GM20431 (cell line): ENCODE results near the gene ZNF423.

Experiments used
- in situ Hi-C: fragments of 300-500 bp; cut with MseI, MboI; formaldehyde crosslinking; loops from one replicate; pipeline ENCODE4 v1.15.0; 2020; ENCODE audit warnings: low sequenced_read_pairs; ENCODE audit not compliant: unreplicated experiment

ZNF423 gene

DNA sequence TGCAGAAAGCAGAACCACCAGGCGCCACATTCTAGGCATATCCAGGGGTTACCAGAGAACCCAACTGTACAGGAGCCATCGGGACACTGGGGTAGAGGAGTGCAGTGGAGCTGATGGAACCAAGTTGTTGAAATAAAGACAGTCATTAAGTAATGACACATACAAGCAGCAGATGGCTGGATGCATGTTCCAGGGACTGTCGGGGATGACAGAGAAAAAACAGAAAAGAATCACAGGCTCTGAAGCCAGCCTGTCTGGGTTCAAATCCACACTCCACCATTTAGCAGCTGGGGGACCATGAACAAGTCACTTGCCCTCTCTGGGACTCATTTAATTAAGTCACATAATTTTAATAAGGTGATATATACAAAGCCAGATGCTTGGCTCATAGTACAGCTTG, 117.1 kb downstream of the ZNF423 start:
- in situ Hi-C loops: no loop called here

DNA sequence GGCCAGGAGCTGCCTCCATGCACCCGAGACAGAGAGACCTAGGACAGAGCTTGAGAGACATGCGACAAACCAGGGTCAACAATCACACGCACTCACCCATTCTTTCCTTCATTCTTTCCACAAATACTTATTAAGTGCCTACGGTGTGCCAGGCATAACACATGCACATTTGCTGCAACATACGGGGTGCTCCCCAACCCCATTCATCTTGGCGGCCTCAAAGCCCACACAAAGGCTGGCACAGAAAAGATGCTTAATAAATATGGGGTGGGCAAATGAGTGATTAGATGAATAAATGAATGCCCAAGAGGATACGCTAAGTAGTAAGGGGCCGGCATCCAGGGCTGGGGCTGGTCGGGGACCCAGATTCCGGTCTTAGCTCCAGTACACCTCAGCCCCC, 117.9 kb downstream of the ZNF423 start:
- in situ Hi-C loops: no loop called here

DNA sequence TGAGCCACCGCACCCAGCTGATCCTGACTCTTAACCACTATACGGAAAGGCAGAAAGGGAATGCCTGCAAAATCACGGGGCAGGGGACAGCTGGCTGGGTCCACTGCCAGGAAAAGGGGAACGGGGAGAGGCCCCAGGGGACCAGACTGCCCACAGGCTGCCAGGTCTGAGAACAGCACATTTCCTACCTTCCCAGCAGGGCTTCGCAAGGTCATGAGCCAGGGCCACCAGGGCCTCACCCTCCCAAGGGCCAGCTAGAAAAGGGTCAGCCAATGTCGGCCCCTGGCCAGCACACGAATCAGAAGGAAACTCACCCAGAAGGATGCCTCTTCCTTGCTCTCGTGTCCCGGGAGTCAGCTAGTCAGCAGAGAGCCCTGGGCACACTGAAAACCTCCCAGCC, 118.4 kb downstream of the ZNF423 start:
- in situ Hi-C loops: no loop called here

DNA sequence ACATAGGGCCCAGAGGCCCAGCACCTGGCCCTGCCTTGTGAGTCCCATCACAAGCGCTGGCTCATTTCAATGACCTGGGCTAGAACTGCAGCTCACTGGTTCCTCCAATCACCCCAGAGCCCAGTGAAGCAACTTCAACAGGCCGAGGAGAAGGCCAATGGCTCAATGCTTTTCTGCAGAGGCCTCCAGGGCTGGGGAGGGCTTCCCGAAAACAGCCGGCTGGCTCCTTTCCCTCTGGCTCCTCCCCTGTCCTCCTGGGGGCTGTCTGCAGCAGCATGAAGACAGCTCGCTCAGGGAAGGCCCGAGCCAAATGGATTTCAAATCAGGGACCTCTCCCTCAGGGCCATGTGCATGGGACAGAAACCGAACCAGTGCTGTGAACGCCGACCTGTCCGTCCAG, 121.6 kb downstream of the ZNF423 start:
- in situ Hi-C loops: no loop called here

DNA sequence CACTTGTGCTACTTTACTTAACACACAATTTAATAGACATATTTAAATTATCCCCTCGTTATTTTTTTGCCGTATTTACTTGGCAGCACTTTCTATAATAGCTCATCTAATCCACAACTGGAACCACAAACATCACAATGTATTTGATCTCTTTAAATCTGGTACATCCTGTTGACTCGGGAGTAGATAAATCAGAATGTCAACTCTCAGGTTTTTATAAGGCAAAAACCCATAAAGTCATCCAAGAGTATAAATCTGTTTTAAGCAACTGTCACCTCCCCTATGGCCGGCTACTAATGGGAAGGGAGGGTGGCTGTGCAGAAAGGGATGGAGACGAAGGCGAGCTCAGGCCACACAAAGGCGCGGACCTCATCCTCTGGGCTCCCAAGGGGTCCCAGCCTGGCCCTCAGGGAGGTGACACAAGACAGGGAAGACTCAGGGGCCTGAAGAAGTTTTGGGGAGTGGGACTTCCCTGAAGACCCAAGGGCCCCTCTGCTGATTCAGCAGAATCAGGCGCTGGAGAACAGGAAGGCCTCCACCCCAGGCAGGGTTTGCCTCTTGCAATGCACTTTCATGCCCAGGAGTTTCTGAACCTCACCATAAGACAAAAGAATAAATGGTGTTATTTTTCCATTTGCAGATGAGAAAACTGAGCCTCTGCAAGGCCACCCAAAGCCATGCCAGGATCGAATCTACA, 122.5 kb downstream of the ZNF423 start:
- in situ Hi-C loops: no loop called here

DNA sequence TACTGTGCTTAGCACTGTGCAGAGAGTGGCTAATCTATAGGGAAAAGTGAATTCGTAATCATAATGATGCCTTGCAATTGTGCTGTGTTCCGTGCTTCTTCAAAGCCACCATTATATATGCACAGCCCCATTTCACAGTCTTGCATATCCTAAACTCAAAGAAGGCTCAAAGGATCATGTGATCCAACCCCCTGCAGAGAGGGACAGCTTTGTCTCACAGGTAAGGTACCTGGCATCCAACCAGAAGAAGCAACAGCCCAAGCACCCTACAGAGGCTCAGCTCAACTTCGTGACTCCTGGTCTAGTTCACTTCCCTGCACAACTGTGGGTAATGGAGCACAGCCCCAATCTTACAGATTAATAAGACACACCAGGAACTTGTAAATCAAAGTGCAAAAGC, 124.0 kb downstream of the ZNF423 start:
- in situ Hi-C loops: no loop called here

DNA sequence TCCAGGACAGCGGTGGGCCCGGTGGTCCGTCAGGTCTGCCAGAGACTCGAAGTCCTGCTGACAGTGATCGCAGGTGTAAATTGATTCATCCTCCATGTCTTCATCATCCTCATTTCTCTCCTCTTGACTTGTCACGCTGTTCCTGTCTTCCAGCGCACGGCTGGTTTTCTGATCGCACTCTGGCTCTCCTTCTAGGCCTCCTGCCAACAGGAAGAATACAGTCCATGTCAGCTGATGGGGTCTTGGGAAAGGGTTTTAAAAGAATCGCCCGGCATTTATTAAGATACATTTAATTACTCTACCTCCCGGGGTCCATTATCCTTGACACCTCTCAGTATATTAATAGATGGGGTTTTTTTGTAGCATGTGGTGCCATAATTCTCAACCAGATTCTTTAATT, 125.1 kb downstream of the ZNF423 start:
- in situ Hi-C loops: no loop called here

DNA sequence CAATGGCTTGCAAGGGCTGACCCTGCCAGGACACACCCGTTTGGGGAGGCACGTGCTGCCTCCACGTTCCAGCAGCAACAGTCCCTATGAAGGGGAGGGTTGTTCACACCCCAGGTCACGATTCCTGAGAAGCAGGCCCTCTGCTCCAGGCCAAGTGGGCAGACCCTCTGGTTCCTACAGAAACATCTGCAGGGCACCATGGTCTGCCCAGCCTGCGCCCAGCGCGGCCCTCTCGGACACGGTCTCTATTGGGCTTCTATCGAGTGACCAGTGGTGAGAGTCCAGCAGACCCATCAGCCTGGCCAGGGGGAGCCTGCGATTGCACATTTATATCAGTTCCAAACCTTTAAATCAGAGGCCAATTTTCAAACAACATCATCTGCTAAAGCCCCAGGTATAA, 128.3 kb downstream of the ZNF423 start:
- in situ Hi-C loops: no loop called here

DNA sequence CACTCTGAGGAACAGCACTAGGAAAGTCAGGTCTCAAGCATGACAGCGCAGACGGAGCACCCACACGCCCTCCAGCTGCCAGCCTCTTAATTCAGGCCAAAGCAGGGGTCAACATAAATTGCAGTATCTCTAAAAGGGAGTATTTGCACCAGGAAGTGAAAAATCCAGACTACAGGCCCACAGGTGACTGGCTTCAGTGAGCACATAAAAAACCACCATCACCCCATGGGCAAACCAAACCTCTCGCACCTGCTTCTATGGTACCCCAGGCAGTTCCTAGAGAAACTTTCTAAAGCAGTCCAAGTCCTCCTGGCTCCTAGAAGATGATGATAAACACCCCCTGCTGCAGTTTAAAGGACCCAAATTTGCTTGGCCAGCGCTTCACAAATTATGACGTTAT, 129.8 kb downstream of the ZNF423 start:
- in situ Hi-C loops: no loop called here

DNA sequence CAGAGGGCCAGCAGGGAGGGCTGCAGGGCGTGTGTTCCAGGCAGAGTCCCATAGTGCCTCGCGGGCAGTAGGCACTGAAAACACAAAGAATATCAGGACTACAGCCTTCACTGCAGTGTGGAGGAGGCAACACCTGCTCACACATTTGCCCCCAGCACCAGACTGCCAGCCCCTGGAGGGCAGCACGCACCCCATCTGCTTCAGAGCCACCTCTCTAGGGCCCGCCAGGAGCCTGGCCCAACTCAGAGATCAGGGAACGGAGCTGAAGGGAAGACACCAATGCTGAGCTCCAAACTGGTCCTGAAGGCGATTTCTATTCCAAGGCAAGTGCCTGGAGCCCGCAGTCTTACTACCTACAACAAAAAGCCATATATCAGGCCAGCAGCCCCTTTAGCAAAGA, 130.3 kb downstream of the ZNF423 start:
- in situ Hi-C loops: no loop called here

DNA sequence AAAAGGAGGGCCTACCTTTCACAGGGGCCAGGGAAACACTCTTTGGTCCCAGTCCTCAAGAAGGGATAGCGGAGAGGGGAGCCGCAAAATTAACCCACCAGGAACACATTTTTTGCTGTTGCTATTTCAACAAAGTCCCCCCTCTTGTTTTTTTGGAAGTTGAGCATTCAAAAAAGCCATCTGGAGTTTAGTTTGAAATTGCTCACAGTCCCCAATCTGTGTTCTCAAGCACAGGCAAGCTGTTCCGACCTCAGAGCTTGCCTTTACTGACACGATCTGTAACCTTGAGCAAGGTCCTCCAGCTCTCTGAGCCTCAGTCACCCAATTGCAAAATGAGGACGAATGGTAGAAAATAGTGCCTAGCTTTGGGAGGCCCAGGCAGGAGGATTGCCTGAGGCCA, 131.1 kb downstream of the ZNF423 start:
- in situ Hi-C loops: no loop called here

DNA sequence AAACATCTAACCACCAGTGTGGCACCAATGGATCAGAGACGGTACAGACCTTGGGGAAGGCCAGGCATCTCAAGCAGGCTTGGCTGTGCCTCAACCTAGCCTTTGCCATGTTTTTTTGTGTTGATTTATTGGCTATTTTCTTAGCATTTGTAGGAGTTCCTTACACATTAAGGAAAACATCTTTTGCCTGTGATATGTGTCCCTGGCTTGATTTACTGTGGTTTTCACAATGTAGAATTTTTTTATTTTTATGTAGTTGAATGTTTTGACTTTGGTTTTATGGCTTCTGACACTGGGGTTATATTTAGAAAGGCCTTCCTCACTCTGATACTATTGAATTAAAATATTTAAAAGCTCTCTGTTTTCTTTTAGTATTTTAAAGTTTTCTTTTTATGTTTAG, 132.6 kb downstream of the ZNF423 start:
- in situ Hi-C loops: no loop called here

DNA sequence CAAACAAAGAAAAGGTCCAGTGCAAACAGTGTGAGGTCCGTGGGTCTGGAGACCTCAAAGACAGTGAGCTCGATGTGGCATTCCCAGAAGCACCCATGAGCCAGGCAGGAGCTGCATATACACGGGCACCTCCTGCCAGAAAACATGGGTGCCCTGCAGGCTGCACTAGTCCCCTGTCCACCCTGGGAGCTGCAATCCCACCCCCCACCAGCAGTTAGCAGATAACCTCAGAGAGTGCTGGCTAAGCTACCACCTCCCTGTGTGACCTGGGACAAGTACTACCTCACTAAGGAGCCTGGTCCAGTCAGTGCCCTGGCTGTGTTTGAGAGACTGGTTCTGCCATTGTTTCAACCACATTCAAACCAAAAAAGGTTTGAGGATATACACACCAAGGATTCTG, 135.7 kb downstream of the ZNF423 start:
- in situ Hi-C loops: no loop called here

DNA sequence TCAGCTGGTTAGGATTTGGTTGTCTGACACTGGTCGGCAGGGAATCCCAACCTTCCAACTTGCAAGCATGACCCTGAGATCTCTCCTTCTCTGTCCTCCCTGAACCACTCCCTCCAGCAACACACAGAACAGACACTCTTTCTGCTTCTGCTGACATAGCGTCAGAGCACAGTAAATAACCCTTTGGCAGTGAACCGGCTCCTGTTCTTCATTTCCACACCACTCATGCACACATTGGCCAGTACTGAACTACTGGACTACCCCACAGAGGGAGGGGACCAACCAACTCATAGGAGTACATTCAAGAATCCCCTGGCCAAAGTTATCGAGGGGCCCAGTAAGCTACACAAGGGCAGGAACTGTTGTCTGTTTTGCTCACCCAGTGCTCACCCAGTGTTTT, 138.2 kb downstream of the ZNF423 start:
- in situ Hi-C loops: no loop called here

DNA sequence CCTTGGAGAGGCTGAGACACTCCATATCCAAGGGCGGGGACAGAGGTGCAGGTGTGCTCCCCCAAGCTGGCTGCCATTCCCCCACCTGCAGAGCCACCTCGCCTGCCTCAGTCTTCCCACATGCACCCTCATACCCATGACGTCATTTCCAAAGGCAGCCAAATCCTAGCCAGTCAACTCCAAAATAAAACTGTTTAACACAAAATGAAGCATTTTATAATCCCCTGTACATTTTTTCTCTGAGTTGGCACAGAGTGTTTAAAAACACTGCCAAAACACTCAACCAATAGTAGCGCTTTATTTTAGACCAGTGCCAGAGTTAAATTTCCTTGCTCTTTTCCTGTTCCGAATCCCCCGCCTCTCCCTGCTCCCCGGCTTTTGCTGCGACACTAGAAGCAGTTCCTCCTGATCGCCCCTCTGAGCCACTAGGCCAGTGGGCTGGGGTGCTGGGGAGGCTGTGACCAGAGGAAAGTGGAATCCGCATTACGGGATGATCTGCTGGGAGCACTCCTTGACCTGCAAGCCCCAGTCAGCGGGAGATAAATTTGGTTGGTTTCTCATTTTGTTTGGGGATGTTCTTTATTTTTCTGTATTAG, 139.5 kb downstream of the ZNF423 start:
- in situ Hi-C loops: no loop called here

DNA sequence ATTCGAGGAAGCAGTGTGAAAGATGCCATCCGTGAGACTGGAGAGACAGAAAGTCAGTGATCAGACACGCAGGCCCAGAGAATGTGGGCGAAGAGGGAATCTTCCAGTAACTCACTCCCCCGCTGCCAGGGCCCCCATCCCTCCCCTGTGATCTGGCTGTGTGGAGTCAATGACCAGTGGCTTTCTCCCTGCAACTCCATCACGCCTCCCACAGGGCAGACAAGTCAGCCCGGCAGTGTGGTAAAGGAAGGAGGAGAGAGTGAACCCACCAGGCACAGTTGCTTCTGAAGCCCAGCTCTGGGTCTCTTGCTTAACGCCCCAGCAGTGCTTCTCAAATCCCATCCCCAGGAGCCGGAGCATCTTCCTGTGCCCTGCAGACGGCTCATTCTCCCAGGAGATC, 142.1 kb downstream of the ZNF423 start:
- in situ Hi-C loops: no loop called here

DNA sequence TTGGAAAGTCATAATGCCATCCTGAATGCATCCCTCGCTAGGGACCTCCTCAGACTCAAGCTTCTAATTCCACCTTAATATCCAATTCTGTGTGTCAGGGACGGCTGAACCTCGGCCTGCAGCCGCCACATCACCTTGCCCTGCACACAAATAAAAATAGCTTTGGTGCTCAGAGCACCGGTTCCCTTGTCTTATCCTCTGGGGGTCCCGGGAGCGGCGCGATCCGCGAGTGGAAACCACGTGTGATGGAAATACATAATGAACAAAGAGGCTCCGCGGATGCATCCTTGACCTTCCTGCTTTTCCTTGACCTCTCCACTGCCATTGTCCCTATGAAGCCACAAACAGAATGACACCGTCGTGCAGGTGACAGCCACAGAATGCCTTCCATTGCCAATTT, 143.4 kb downstream of the ZNF423 start:
- in situ Hi-C loops: no loop called here

DNA sequence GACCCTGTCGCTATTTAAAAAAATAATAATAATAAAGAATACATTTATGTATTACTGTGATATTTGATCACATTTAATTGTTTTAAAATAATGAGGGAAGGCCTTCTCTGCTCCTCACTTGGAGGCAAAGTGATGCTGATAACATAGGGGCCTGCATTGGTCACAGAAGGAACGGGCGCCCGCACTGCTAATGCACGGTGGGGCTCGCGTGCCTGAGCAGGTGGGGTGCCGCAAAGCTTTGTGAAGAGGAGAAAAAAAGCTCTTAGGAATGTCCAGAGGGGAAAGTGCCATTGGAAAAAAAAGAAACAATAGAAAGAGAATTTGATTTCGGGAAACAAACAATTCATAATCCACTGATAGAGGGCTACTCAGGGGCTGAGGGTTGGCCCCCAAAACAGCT, 143.8 kb downstream of the ZNF423 start:
- in situ Hi-C loops: no loop called here

DNA sequence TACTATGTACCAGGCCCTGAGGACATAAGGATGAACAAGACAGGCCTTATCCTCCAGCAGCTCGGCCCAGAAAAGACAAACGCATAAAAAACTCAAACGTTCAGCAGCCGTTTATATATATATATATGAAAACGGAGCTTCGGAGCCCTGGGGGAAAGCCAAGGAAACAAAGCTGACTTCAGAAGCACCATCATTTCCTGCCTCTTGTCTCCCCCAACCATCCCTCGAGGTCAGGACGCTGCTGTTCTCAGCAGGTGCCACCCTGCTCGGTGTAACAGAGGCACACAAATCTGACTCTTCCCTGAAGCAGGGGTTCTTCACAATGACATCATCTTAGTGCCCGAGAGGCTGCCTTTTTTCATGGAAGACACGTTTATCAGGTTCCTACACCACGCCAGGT, 146.9 kb downstream of the ZNF423 start:
- in situ Hi-C loops: no loop called here

DNA sequence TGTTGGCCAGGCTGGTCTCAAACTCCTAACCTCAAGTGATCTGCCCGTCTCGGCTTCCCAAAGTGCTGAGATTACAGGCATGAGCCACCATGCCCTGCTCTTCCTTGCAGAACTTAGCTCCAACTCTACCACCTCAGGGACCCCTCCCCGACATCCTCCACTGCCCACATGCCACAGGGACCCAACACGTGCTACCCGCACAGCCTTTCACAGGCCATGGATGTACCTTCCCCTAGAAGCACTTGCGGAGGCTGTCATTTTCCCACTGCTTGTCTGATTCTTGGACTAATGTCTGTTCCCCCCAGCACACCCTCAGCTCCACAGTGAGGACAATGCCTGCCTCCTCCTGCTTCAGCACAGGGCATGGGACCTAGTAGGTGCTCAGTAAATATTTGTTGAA, 147.4 kb downstream of the ZNF423 start:
- in situ Hi-C loops: no loop called here

DNA sequence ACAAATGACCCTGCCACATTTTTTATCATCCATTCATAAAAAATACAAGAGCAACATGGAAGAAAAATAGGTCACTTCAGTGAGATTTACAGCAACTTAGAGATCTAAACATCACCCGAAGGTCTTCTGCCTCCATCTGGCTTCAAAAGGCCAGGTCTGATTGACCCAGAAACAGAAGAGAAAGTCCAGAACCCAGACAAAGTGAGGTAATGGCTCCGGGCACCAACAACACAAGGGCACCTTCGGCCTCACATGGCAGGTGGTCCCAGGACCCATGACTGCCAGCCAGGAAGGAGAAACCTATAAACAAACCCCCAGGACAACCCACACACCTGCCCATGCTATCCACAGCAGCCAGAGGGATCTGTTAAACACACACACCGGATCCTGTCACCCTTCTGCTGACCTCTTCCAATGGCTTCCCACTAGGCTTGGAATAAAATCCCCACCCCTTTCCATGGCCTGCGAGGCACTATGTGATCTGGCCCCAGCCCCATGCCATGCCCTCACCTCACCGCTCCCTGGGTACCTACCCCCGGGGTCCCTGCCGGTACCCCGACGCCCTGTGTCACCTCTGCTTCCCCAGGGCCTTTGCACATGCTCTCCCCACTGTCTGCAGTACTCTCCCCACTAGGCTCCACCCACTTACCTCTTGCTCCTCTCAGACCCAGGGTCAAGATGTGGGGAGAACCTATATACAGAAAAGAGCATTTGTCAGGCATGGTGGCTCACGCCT, 149.1 kb downstream of the ZNF423 start:
- in situ Hi-C loops: no loop called here
